ENCODE results near the gene RAB4A.
A peak's percentile ranks its signal among the peaks of the same experiment; 100 is the strongest.

The RAB4A gene

DNA sequence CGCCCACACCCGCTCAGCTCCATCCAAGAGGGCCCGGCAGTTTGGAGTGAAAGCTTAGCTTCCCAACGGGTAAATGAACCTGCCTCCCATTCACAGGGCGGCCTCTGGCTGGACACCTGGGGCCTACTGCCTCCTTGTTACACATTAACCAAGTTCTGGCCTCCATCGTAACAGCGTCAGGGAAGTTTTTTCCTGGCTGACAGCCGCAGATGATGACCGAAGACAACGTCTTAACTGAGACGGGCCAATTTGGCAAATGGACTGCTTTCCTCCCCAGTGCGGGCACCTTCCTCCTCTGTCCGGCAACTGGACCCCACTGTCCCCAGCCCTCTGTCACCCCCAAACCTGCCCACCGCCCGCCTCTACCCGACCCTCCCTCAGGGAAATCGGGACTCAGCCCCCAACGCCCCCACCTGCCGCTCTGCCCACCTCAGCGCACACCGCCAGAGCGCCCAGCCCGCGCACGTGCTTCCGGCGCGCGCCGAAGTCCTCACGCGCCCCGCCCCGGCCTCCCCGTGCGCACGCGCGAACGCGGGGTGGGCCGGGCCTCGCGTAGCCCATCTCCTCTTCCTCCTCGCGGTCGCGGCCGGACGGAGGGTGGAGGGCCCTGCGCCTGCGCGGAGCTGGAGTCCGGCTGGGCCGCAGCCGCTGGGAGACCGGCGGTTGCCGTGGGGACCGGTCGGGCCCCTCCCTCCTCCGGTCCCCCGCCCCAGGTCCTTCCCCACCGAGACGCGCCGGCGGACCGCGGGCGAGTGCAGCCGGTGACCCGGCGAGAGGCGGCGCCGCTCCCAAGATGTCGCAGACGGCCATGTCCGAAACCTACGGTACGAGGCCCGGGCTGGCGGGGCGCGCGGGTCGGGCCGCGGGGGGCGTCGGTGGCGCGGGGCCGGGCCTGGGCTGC, at the start of gene RAB4A:
Gene RAB4A (plus strand): TSS at position 565 of the 901 bp plus-strand sequence. CDS start 229 bp downstream, at position 794.
- DNase-seq, result peak; percentile 77

DNA sequence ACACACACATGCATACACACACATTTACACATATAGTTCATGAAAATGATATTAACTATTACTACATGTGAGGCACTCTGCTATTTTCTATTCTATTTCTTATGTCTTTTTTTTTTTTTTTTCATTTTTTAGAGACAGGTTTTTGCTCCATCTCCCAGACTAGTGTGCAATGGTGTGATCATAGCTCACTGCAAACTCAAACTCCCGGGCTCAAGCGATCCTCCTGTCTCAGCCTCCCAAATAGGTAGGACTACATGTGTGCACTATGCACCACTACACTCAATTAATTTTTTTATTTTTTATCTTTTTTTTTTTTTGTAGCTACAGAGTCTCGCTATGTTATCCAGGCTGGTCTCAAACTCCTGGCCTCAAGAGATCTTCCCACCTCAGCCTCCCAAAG, 48.8 kb upstream of the RAB4A start:
- no peak for DNase-seq

DNA sequence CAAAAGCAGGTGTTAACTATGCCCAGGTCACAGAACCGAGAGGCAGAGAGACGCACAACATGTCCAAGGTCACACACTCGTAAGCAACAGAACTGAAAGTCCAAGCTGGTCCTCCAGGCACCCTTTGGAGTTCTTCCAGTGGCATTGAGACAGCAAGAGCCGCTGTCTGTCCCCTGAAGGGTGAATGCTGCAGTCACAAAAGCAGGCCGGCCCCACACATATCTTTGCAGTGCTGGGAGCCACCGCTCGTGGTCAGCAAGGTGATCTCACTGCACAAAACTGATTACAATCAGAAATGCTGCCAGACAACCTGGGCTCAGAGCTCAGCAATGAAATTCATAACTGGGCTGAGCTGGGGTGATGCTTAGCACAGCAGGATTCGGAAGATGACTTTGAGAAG, 47.4 kb upstream of the RAB4A start:
- no peak for DNase-seq

GRCh38 chr1:229224308-229224707, 46.6 kb upstream of the RAB4A start:
- no peak for DNase-seq

DNA sequence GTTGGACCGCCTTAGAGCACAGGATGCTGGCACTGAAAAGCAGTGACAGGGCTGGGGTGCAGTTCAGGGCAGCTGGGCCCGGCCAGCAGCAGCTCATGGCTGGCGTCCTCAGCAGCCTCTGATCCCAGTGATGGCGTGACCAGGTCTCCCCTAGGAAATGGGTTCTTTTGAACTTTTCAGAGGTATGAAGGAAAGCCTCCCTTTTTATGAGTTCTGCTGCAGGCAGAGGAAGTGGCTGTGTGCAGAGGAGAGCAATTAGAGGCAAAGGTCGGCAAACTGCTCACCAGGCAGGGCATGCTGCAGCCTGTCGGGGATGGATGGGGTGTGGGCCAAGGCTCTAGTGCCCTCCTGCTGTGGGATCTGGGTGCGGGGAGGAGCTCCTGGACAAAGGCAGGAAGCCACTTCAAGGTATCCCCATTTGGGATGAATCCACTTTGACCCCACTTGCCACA, 45.6 kb upstream of the RAB4A start:
- no peak for DNase-seq

DNA sequence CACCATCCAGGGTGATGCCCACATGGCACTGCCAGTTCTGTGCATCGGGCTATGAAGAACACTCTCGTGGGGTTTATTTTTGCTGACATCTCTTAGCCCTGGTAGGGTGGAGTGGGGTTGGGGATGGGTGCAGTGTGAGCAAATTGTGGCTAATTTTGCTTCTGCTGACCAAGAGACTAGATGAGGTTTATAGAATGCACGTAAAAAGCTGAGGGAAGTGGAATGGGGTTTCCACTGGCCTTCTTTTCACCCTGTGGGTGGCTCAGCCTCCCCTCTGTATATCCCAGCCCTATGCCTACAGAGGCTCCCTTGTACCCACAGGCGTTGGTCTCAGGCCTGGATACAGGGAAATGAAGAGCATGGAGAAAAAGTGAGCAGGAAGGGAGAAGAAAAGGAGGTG, 44.1 kb upstream of the RAB4A start:
- DNase-seq, result no peak

GRCh38 chr1:229227298-229227919, 43.5 kb upstream of the RAB4A start:
- peak; percentile 83 for DNase-seq

DNA sequence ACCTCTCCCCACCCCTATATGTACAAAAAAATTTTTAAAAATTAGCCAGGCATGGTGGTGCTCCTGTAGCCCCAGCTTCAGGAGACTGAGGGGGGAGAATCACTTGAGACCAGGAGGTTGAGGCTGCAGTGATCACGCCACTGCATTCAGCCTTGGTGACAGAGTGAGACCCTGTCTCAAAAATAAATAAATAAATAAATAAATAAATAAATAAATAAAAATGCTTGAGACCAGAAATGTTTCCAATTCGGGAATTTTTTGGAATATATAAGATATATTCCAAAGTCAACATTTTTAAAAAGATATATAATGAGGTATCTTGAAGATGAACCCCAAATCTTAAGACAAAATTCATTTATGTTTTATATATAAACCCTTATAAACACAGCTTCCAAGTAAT, 42.4 kb upstream of the RAB4A start:
- DNase-seq, result no peak

GRCh38 chr1:229229137-229229720, 41.7 kb upstream of the RAB4A start:
- DNase-seq, result no peak

GRCh38 chr1:229229721-229230139, 41.2 kb upstream of the RAB4A start:
- no peak for DNase-seq

- no peak for DNase-seq
These were observed 40.6 kb upstream of the RAB4A start for GRCh38 chr1:229230140-229230892.

- DNase-seq, result no peak
These were observed 39.8 kb upstream of the RAB4A start for GRCh38 chr1:229230893-229231753.

DNA sequence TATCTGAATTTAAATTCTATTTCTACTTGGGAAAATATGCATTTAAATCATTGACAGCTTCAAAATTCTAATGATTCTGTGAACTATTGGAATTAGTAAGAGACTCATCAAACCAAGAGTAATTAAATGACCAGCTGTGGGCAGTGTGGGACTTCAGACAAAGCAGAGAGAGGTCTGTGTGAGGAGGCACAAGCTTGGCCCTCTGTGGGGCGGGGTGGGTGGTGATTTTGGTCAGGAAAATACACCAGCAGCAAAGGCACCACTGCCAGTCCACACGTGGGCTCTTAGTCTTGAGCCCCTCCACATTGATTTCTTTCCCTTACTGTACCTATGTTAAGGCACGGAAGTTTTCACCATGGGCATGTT, 39.2 kb upstream of the RAB4A start:
- no peak for DNase-seq

GRCh38 chr1:229234870-229235472, 35.9 kb upstream of the RAB4A start:
- DNase-seq, result no peak

- no peak for DNase-seq
These were observed 33.6 kb upstream of the RAB4A start for GRCh38 chr1:229237320-229237719.

GRCh38 chr1:229238231-229238630, 32.7 kb upstream of the RAB4A start:
- no peak for DNase-seq

- no peak for DNase-seq
These were observed 32.1 kb upstream of the RAB4A start for GRCh38 chr1:229238674-229239415.

DNA sequence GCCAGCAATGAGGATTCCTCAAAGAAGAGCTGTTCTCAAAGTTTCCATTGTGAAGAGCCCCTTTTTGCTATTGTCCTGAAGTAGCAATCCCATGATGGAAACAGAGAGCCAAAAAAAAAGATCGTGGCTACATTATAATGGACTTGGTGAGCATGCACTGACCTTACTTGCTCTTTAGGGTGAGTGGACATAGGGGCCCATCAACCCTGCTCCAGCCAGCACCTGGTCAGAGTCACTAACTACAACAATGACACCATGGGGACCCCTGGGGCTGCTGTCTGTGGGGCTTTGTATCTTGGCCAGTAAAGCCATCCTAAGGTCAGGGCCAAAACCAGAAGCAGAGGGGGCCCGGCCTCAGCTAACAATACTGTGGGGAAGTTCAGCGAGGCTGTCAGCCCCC, 30.4 kb upstream of the RAB4A start:
- no peak for DNase-seq

DNA sequence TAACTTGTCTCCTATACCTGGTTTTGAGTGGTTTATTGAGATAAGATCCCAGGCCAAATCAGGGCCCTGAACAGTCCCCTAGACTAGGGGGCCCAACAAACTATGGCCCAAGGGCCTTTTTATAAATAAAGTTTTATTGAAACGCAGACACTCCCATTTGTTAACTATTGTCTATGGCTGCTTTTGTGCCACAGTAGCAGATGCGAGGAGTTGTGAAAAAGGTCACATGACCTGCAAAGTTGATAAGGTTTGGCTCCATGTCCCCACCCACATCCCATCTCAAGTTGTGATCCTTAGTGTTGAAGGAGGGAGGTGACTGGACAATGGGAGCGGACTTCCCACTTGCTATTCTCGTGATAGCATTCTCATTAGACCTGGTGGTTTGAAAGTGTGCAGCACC, 29.5 kb upstream of the RAB4A start:
- no peak for DNase-seq

- no peak for DNase-seq
These were observed 27.3 kb upstream of the RAB4A start for GRCh38 chr1:229243638-229244037.

DNA sequence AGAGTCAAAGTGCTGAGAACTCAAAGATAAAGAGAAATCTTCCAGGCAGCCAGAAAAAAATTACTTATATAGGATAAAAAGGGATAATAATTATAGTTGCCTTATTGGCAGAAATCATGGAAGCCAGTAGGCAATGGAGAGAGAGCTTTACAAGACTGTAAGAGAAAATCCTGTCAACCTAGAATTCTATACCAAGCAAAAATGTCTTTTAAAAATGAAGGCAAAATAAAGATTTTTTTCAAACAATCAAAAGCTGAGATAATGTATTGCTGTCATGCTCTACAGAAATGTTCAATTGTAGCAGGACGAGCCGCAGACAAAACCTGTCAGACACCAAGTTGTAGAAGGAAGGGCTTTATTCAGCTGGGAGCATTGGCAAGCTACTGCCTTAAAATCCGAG, 26.8 kb upstream of the RAB4A start:
- no peak for DNase-seq

All from NCI-H2107 (cell line).